DOHH2 (cell line): Measurements from ENCODE around the gene ATP8B1.

Experiments
- H3F3A ChIP-seq: fragments of 200-600 bp; sonication (generic), shearing (Covaris generic); 2 replicates; pipeline ENCODE4 v1.6.0; 2016; ENCODE audit warnings: antibody characterized with exemption, mild to moderate bottlenecking; ENCODE audit not compliant: control insufficient read depth, insufficient read depth
- H3K27ac ChIP-seq: fragments of 200-600 bp; sonication (generic); 2 replicates; pipeline ENCODE4 v1.5.1; 2014; ENCODE audit warnings: low read depth, mild to moderate bottlenecking, low read length, moderate library complexity
- H3K27me3 ChIP-seq: fragments of 200-600 bp; sonication (generic); 2 replicates; pipeline ENCODE4 v1.6.1; 2014; ENCODE audit warnings: mild to moderate bottlenecking, low read length, mixed read lengths; ENCODE audit not compliant: control insufficient read depth
- H3K36me3 ChIP-seq: fragments of 200-600 bp; sonication (generic); 2 replicates; pipeline ENCODE4 v1.6.1; 2014; ENCODE audit warnings: mild to moderate bottlenecking, low read length, moderate library complexity, mixed read lengths; ENCODE audit not compliant: control insufficient read depth
- H3K4me1 ChIP-seq: fragments of 200-600 bp; sonication (generic); 2 replicates; pipeline ENCODE4 v1.6.1; 2014; ENCODE audit warnings: mild to moderate bottlenecking, low read length, mixed read lengths; ENCODE audit not compliant: control insufficient read depth
- H3K4me2 ChIP-seq: fragments of 200-600 bp; sonication (generic); 2 replicates; pipeline ENCODE4 v1.6.0; 2014; ENCODE audit warnings: mild to moderate bottlenecking, low read length, moderate library complexity
- H3K4me3 ChIP-seq: fragments of 200-600 bp; sonication (generic); 2 replicates; pipeline ENCODE4 v1.5.1; 2014; ENCODE audit warnings: mild to moderate bottlenecking, low read length, mixed read lengths
- H3K79me2 ChIP-seq: fragments of 200-600 bp; sonication (generic); 2 replicates; pipeline ENCODE4 v1.6.1; 2014; ENCODE audit warnings: mild to moderate bottlenecking, low read length, mixed read lengths; ENCODE audit not compliant: control insufficient read depth
- H3K9me2 ChIP-seq: fragments of 200-600 bp; sonication (generic); replicated peaks from 2 replicates; pipeline ENCODE4 v1.6.1; 2014; ENCODE audit warnings: mild to moderate bottlenecking, low read length, mixed read lengths; ENCODE audit not compliant: control insufficient read depth
- H3K9me3 ChIP-seq: fragments of 200-600 bp; sonication (generic); 2 replicates; pipeline ENCODE4 v1.6.1; 2014; ENCODE audit warnings: antibody characterized with exemption, low read length, mixed read lengths; ENCODE audit not compliant: control insufficient read depth, insufficient read depth
- H4K20me1 ChIP-seq: fragments of 200-600 bp; sonication (generic); 2 replicates; pipeline ENCODE4 v1.6.0; 2014; ENCODE audit warnings: low read depth, mild to moderate bottlenecking, antibody characterized with exemption, low read length, moderate library complexity; ENCODE audit not compliant: control insufficient read depth, insufficient read depth
- CTCF ChIP-seq: fragments of 200-600 bp; sonication (generic); IDR thresholded peaks from one replicate; pipeline ENCODE4 v1.5.1; 2014; ENCODE audit warnings: antibody characterized with exemption, mild to moderate bottlenecking, low read depth, low read length; ENCODE audit not compliant: poor library complexity, severe bottlenecking
- EZH2phosphoT487 ChIP-seq: fragments of 200-600 bp; sonication (generic); IDR thresholded peaks from 2 replicates; pipeline ENCODE4 v1.6.1; 2017; ENCODE audit warnings: borderline replicate concordance, mild to moderate bottlenecking, antibody characterized with exemption, low read length, moderate library complexity, mixed read lengths

Gene ATP8B1

DNA sequence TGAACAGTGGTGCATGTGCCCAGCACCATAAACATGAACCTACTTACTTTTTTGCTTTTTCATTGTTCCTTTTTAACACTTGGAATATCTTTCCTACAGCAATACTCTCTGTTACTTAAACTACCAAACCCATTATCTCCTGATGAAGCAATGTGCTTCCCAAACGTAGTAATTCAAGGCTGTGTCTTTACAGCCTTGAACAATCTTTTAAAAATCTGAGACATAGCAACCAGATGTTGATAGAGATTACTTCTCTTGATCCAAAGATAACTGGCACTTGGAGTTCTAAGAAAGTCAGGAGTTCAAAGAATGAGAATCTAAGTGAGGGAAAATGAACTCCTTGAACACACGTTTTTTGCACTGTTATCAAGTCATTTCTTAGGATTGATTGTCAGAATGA lies 40.4 kb downstream of the ATP8B1 start:
- H3K4me3 ChIP-seq: no peak overlapping the region
- no peaks in the 10 kb centered on the region for H3F3A ChIP-seq
- H3K27ac ChIP-seq: no peak overlapping the region
- no peaks in the 10 kb centered on the region for H3K27me3 ChIP-seq
- no peaks in the 10 kb centered on the region for H3K4me1 ChIP-seq
- no peaks in the 10 kb centered on the region for H4K20me1 ChIP-seq
- no peaks in the 10 kb centered on the region for H3K9me3 ChIP-seq
- H3K79me2 ChIP-seq: no peaks in the 10 kb centered on the region
- no peak overlapping the region for H3K4me2 ChIP-seq
- no peaks in the 10 kb centered on the region for H3K36me3 ChIP-seq
- TF ChIP-seq CTCF (no peak), EZH2phosphoT487 (no peak)
- no peaks in the 10 kb centered on the region for H3K9me2 ChIP-seq

DNA sequence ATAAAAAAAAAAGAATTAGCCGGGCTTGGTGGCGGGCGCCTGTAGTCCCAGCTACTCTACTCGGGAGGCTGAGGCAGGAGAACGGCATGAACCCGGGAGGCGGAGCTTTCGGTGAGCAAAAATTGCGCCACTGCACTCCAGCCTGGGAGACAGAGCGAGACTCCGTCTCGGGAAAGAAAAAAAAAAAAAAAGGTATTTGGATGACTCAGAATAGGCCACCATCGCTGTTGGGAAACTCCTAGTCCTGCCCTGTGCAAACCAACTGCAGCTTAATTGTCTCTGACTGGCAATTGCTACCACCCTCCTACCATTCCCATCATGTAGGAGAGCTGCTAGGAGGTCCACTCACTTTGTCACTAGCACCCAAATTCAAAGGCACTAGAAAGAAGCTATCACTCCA lies 43.5 kb downstream of the ATP8B1 start:
- Histone ChIP-seq H3K4me1 (no peaks in the 10 kb centered on the region), H3K36me3 (no peaks in the 10 kb centered on the region), H3K4me3 (no peak overlapping the region), H3K27ac (no peak overlapping the region), H3F3A (no peaks in the 10 kb centered on the region), H4K20me1 (no peaks in the 10 kb centered on the region), H3K9me2 (no peaks in the 10 kb centered on the region), H3K27me3 (no peaks in the 10 kb centered on the region), H3K79me2 (no peaks in the 10 kb centered on the region), H3K9me3 (no peaks in the 10 kb centered on the region), H3K4me2 (no peak overlapping the region)
- TF ChIP-seq CTCF: no peak
- TF ChIP-seq EZH2phosphoT487: no peak

GRCh38 chr18:57755473-57756067 lies 47.5 kb downstream of the ATP8B1 start:
- Histone ChIP-seq H3K27ac (no peak overlapping the region), H3F3A (no peaks in the 10 kb centered on the region), H3K27me3 (no peaks in the 10 kb centered on the region), H3K79me2 (no peaks in the 10 kb centered on the region), H3K4me1 (no peaks in the 10 kb centered on the region), H3K9me3 (no peaks in the 10 kb centered on the region), H3K4me2 (no peak overlapping the region), H3K36me3 (no peaks in the 10 kb centered on the region), H4K20me1 (no peaks in the 10 kb centered on the region), H3K9me2 (no peaks in the 10 kb centered on the region), H3K4me3 (no peak overlapping the region)
- TF ChIP-seq EZH2phosphoT487 (no peak), CTCF (no peak)
